ES-I3 (cell line): ENCODE results near the gene P2RY4.
"Not testable (repeated sequence)": the region's sequence is repeated elsewhere in the genome, so short reads cannot be mapped to it uniquely, and the experiment has no call there.

Experiments
- H3K36me3 ChIP-seq: 2 replicates; pipeline ENCODE4 v1.6.1; 2013; ENCODE audit warnings: mild to moderate bottlenecking, low read length, control low read depth, moderate library complexity; ENCODE audit not compliant: insufficient read depth
- H3K4me1 ChIP-seq: 2 replicates; pipeline ENCODE4 v1.6.1; 2013; ENCODE audit warnings: mild to moderate bottlenecking, control low read depth, low read length; ENCODE audit not compliant: insufficient read depth
- H3K9ac ChIP-seq: 2 replicates; pipeline ENCODE4 v1.6.1; 2013; ENCODE audit warnings: low read depth, mild to moderate bottlenecking, low read length, moderate library complexity
- H3K9me3 ChIP-seq: 2 replicates; pipeline ENCODE4 v1.6.1; 2013; ENCODE audit warnings: mild to moderate bottlenecking, low read length, moderate library complexity; ENCODE audit not compliant: control insufficient read depth, insufficient read depth

Gene P2RY4

GRCh38 chrX:70257423-70258288, 2.3 kb downstream of the P2RY4 start:
- Histone ChIP-seq H3K36me3 (no peaks in the 10 kb centered on the region), H3K4me1 (peaks cover 11% of the 10 kb centered on the region; the same call in 1 of the 2 replicates), H3K9ac (no peak overlapping the region), H3K9me3 (no peaks in the 10 kb centered on the region)

DNA sequence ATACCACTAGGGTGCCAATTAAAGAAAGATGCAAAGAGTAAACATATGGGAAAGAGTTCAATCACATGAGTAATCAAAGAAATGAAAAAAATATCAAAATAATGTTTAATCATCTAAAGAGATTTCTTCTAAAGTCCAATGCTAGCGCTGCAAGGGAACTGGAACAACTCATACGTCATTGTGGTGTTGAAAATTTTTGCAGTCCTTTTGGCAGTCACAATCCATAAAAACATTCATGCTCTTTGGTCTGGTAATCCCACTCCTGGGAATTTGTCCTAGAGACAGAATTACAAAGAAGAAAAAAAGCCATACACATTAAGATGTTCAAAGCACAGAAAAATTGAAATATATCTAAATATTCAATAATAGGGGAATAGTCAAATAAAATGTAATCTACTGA, 4.6 kb downstream of the P2RY4 start:
- H3K9ac ChIP-seq = no peak overlapping the region
- 0 out of 2 replicates have a peak, but pooled peaks cover 11% of the 10 kb centered on the region for H3K4me1 ChIP-seq
- H3K36me3 ChIP-seq = no peaks in the 10 kb centered on the region
- no peaks in the 10 kb centered on the region for H3K9me3 ChIP-seq

DNA sequence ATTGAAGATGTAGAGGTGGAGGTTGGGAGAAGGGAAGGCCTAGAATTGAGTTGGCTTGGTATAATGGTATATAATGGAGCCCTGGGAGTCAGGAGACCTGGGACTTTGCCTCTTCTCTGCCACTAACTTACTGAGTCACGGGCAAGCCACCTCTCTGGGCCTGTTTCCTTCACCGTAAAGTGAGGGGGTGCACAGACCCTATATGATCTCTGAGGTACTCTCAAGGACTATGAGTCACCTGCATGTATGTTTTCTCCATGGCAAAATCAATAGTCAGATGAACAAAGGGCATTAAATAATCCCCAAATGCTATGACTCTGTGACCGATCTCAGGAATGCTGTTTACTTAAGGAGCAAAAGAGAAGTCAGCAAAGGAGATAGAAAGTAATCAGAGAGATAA, 5.1 kb downstream of the P2RY4 start:
- H3K9ac ChIP-seq = no peak overlapping the region
- no peaks in the 10 kb centered on the region for H3K9me3 ChIP-seq
- 0 out of 2 replicates have a peak, but pooled peaks cover 11% of the 10 kb centered on the region for H3K4me1 ChIP-seq
- H3K36me3 ChIP-seq = no peaks in the 10 kb centered on the region

GRCh38 chrX:70254063-70254400, 6.0 kb downstream of the P2RY4 start:
- H3K9ac ChIP-seq = no peak overlapping the region
- no peaks in the 10 kb centered on the region for H3K9me3 ChIP-seq
- 0 out of 2 replicates have a peak, but pooled peaks cover 11% of the 10 kb centered on the region for H3K4me1 ChIP-seq
- H3K36me3 ChIP-seq = no peaks in the 10 kb centered on the region

DNA sequence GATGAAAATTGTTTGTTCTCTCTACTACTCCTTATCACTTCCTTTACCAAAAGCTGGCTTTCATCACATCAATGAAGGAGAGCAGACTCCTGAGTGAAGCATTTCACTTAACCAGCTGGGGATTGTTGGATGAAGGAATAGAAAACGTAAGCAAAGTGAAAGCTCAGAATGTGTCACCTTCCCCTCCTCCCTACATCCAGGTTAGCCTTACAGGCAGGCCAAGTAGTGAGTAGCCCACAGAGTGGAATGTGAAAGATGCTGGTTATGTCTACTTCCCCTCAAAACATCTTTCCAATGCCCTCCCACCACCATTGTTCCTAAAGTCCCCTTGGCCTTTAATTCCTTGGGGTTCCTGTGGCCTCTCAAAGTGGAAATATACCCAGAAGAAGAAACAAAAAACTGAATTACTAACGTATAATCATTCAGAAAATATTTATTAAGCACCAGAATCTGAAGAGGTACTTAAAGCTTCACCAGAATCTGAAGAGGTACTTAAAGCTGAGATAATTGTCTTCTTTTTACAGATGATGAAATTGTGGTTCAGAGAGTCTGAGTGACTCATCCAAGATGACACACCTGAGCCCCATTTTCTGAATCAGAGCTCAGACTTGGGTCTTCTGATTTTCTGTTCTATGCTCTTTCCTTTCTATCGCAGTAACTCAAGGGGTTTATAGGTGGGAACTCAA, 6.5 kb downstream of the P2RY4 start:
- Histone ChIP-seq H3K4me1 (0 out of 2 replicates have a peak, but pooled peaks cover 11% of the 10 kb centered on the region), H3K9me3 (no peaks in the 10 kb centered on the region), H3K36me3 (no peaks in the 10 kb centered on the region), H3K9ac (no peak overlapping the region)

DNA sequence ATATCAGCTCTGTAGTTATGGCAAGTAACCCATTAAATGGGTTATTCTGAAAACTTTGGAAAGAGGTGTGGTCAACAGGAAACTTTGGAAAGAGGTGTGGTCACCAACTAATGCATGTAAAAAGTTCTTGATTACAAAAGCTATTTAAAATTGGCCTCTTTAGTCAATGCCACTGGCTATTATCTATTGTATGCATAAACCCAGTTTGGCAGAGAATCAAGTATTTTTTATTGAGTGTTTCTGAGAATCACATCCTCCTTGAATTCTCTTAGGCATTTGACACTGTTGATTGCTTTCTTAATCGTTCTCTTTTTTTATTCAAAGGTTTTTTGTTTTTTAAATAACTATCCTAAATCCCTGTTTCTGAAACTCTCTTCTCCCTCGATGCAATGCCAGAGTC, 7.5 kb downstream of the P2RY4 start:
- Histone ChIP-seq H3K4me1 (0 out of 2 replicates have a peak, but pooled peaks cover 11% of the 10 kb centered on the region), H3K9ac (no peak overlapping the region), H3K36me3 (no peaks in the 10 kb centered on the region), H3K9me3 (no peaks in the 10 kb centered on the region)

DNA sequence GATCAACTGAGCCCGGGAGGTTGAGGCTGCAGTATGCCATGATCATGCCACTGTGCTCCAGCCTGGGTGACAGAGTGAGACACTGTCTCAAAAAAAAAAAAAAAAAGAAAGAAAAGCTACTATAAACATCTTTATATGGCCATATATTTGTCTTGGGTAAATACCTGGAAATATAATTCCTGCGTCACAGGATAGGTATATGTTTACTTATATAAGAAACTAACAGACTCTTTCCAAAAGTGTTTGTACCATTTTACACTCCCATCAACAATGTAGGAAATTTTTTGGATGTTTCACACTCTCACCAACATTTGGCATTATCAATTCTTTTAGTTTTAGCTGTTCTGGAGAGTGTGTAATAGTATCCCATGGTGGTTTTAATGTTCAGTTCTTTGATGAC, 12.8 kb downstream of the P2RY4 start:
- Histone ChIP-seq H3K9ac (no peak overlapping the region), H3K4me1 (no peaks in the 10 kb centered on the region), H3K36me3 (no peaks in the 10 kb centered on the region), H3K9me3 (no peaks in the 10 kb centered on the region)

DNA sequence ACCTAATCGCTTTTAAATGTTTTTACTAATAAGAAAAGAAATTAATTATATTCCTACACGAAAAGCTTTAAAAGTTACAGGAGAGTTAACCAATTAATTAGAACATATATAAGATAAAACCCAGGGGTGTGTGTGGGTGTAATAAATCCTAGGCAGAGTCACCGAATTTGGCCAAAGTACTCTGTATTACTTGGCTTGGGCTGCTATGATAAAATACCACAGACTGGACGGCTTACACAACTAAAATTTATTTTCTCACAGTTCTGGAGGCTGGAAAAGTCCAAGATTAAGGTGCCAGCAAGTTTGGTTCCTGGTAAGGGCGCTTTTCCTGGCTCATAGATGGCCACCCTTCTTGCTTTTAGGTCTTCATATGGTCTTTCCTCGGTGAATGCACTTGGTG, 15.1 kb downstream of the P2RY4 start:
- no peaks in the 10 kb centered on the region for H3K9me3 ChIP-seq
- H3K36me3 ChIP-seq = no peaks in the 10 kb centered on the region
- no peak overlapping the region for H3K9ac ChIP-seq
- H3K4me1 ChIP-seq = no peaks in the 10 kb centered on the region

DNA sequence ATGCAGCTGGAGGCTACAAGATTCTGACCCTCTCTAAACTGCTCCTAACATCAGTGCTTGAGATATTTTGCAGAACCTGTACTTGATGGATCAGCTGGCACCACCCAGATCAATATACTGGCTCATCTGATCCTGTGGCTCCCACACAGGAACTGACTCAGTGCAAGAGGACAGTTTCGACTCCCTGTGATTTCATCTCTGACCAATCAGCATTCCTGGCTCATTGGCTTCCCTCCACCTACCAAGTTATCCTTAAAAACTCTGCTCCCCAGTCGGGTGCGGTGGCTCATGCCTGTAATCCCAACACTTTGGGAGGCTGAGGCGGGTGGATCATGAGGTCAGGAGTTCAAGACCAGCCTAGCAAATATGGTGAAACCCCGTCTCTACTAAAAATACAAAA, 16.4 kb downstream of the P2RY4 start:
- H3K9ac ChIP-seq, H3K36me3 ChIP-seq, H3K4me1 ChIP-seq, H3K9me3 ChIP-seq: not testable (repeated sequence)

DNA sequence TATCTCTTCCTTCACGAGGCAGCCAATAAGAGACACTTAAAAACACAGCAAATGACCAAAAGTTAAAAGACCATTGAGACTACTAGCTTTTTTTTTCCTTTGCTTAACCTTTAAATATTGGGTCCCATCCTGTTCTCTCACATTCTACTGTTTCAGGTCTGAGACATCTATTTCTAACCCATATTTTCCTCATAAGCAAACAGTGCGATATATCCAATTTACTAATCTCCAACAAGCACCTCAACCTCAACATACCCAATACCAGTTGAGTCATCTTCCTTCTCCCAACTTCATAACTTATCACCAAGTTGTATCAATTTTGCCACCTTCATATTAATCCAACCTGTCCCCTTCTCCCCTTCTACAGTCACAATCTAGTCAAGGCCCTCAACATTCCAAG, 18.5 kb downstream of the P2RY4 start:
- Histone ChIP-seq H3K4me1 (no peaks in the 10 kb centered on the region), H3K36me3 (no peaks in the 10 kb centered on the region), H3K9ac (no peak overlapping the region), H3K9me3 (no peaks in the 10 kb centered on the region)

DNA sequence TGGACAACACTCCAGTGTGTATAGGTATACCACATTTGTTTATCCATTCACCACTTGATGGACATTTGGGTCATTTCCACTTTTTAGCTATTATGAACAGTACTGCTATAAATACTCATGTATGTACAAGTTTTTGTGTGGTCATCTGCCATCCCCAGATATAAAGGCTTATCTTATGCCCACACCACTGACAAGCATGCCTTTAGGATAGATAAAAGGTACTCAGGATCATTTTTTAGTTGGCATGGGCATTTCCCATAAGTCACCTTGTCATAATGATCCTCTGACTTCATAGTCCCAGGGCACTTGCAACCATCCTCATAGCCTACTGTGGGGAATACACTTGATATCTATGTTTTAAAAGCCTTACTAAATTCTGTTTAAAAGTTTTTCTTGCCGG, 19.3 kb downstream of the P2RY4 start:
- Histone ChIP-seq H3K9me3 (no peaks in the 10 kb centered on the region), H3K36me3 (no peaks in the 10 kb centered on the region), H3K9ac (no peak overlapping the region), H3K4me1 (no peaks in the 10 kb centered on the region)

DNA sequence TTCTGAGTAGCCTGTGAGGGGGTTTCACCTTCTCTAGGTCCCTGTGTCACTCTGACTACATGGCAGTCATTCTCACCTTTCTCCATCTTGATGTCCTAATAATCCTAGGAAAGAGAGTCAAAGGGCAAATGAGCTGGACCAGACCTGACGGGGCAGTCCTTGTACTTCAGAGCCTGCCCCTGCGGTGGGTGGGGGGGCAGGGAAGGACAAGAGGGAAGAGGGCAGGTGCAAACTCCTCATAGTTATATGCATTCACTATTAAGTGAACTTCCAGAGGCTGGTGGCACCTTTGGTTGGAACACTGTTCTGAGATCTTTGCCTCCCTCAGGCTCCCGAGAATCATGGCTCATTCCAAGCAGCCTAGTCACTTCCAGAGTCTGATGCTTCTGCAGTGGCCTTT, 25.6 kb downstream of the P2RY4 start, which contains the start of gene AWAT1:
AWAT1 (plus strand) TSS at position 301 of the 400 bp plus-strand sequence; CDS start at position 342, 41 bp downstream.
- H3K9ac ChIP-seq = no peak within 1 kb of the TSS
- no peaks in the 10 kb centered on the region for H3K4me1 ChIP-seq
- no peaks in the 10 kb centered on the region for H3K36me3 ChIP-seq
- no peaks in the 10 kb centered on the region for H3K9me3 ChIP-seq

DNA sequence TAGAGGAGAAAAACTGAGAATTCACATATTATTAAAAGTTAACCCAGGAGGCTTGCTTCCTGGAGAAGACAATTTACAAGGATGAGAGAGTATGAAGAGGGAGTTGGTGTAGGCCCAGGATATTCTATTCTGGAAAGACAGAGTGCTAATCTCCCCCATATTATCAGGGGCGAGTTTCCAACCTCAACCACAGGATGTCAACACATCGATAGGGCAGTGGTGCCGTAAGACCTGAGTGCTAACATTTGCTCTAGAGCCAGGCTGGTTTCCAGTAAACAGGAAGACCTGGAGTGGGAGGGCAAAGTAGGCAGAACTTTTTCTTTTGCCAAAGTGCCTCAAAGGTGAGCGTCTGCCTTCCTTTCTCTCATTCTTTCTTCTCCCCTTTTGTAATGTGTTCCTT, 28.3 kb downstream of the P2RY4 start:
- H3K9ac ChIP-seq = no peak overlapping the region
- H3K9me3 ChIP-seq = no peaks in the 10 kb centered on the region
- no peaks in the 10 kb centered on the region for H3K36me3 ChIP-seq
- H3K4me1 ChIP-seq = no peaks in the 10 kb centered on the region

- Histone ChIP-seq H3K9ac (no peak overlapping the region), H3K36me3 (no peaks in the 10 kb centered on the region), H3K9me3 (no peaks in the 10 kb centered on the region), H3K4me1 (no peaks in the 10 kb centered on the region)
These were observed 33.3 kb downstream of the P2RY4 start for GRCh38 chrX:70226687-70227086.

GRCh38 chrX:70226048-70226447, 34.0 kb downstream of the P2RY4 start:
- Histone ChIP-seq H3K36me3 (no peaks in the 10 kb centered on the region), H3K9me3 (no peaks in the 10 kb centered on the region), H3K9ac (no peak overlapping the region), H3K4me1 (no peaks in the 10 kb centered on the region)
